ES-I3 (cell line): ENCODE results near the gene PRR5L.
A peak's percentile ranks its signal among the peaks of the same experiment; 100 is the strongest.

ENCODE experiments used
- H3K36me3 ChIP-seq: 2 replicates; pipeline ENCODE4 v1.6.1; 2013; ENCODE audit warnings: mild to moderate bottlenecking, low read length, control low read depth, moderate library complexity; ENCODE audit not compliant: insufficient read depth
- H3K4me1 ChIP-seq: 2 replicates; pipeline ENCODE4 v1.6.1; 2013; ENCODE audit warnings: mild to moderate bottlenecking, control low read depth, low read length; ENCODE audit not compliant: insufficient read depth
- H3K9ac ChIP-seq: 2 replicates; pipeline ENCODE4 v1.6.1; 2013; ENCODE audit warnings: low read depth, mild to moderate bottlenecking, low read length, moderate library complexity
- H3K9me3 ChIP-seq: 2 replicates; pipeline ENCODE4 v1.6.1; 2013; ENCODE audit warnings: mild to moderate bottlenecking, low read length, moderate library complexity; ENCODE audit not compliant: control insufficient read depth, insufficient read depth

The PRR5L gene

GRCh38 chr11:36376888-36377758 lies 81.0 kb downstream of the PRR5L start:
- H3K9me3 ChIP-seq = no peaks in the 10 kb centered on the region
- no peaks in the 10 kb centered on the region for H3K36me3 ChIP-seq
- peaks cover 18% of the 10 kb centered on the region; the same call in 1 of the 2 replicates for H3K4me1 ChIP-seq
- H3K9ac ChIP-seq = peak overlapping the region; percentile 84

GRCh38 chr11:36377759-36378564 lies 81.9 kb downstream of the PRR5L start:
- Histone ChIP-seq H3K4me1 (peaks cover 13% of the 10 kb centered on the region; the same call in 1 of the 2 replicates), H3K9me3 (no peaks in the 10 kb centered on the region), H3K9ac (peak overlapping the region; percentile 84), H3K36me3 (no peaks in the 10 kb centered on the region)

GRCh38 chr11:36379653-36380052 lies 83.6 kb downstream of the PRR5L start:
- Histone ChIP-seq H3K9me3 (no peaks in the 10 kb centered on the region), H3K36me3 (no peaks in the 10 kb centered on the region), H3K4me1 (peaks cover 13% of the 10 kb centered on the region; the same call in 1 of the 2 replicates), H3K9ac (no peak overlapping the region)

GRCh38 chr11:36380296-36381014 lies 84.4 kb downstream of the PRR5L start:
- H3K9ac ChIP-seq = no peak overlapping the region
- H3K9me3 ChIP-seq = no peaks in the 10 kb centered on the region
- H3K36me3 ChIP-seq = no peaks in the 10 kb centered on the region
- peaks cover 10% of the 10 kb centered on the region; the same call in 1 of the 2 replicates for H3K4me1 ChIP-seq

- H3K9me3 ChIP-seq = no peaks in the 10 kb centered on the region
- peaks cover 8% of the 10 kb centered on the region; the same call in 1 of the 2 replicates for H3K4me1 ChIP-seq
- H3K36me3 ChIP-seq = no peaks in the 10 kb centered on the region
- no peak overlapping the region for H3K9ac ChIP-seq
Measured at GRCh38 chr11:36381015-36381360, 84.9 kb downstream of the PRR5L start.

GRCh38 chr11:36383195-36383594 lies 87.1 kb downstream of the PRR5L start:
- Histone ChIP-seq H3K4me1 (peaks cover 6% of the 10 kb centered on the region; the same call in 1 of the 2 replicates), H3K36me3 (no peaks in the 10 kb centered on the region), H3K9ac (no peak overlapping the region), H3K9me3 (no peaks in the 10 kb centered on the region)

- Histone ChIP-seq H3K9me3 (no peaks in the 10 kb centered on the region), H3K4me1 (peaks cover 3% of the 10 kb centered on the region; the same call in 1 of the 2 replicates), H3K36me3 (no peaks in the 10 kb centered on the region), H3K9ac (no peak overlapping the region)
Measured at GRCh38 chr11:36385121-36385970, 89.3 kb downstream of the PRR5L start.

GRCh38 chr11:36386411-36386810 lies 90.3 kb downstream of the PRR5L start:
- no peaks in the 10 kb centered on the region for H3K36me3 ChIP-seq
- H3K9me3 ChIP-seq = no peaks in the 10 kb centered on the region
- H3K4me1 ChIP-seq = peaks cover 3% of the 10 kb centered on the region; the same call in 1 of the 2 replicates
- no peak overlapping the region for H3K9ac ChIP-seq

GRCh38 chr11:36388071-36388470 lies 92.0 kb downstream of the PRR5L start:
- no peaks in the 10 kb centered on the region for H3K36me3 ChIP-seq
- H3K4me1 ChIP-seq = peaks cover 3% of the 10 kb centered on the region; the same call in 1 of the 2 replicates
- no peak overlapping the region for H3K9ac ChIP-seq
- H3K9me3 ChIP-seq = no peaks in the 10 kb centered on the region

GRCh38 chr11:36388951-36389350 lies 92.9 kb downstream of the PRR5L start:
- H3K4me1 ChIP-seq = peaks cover 3% of the 10 kb centered on the region; the same call in 1 of the 2 replicates
- no peak overlapping the region; the same call in 1 of the 2 replicates for H3K9ac ChIP-seq
- H3K36me3 ChIP-seq = no peaks in the 10 kb centered on the region
- no peaks in the 10 kb centered on the region for H3K9me3 ChIP-seq

GRCh38 chr11:36389811-36390210 lies 93.7 kb downstream of the PRR5L start:
- H3K36me3 ChIP-seq = no peaks in the 10 kb centered on the region
- no peak overlapping the region for H3K9ac ChIP-seq
- no peaks in the 10 kb centered on the region for H3K9me3 ChIP-seq
- peaks cover 3% of the 10 kb centered on the region; the same call in 1 of the 2 replicates for H3K4me1 ChIP-seq

- H3K36me3 ChIP-seq = no peaks in the 10 kb centered on the region
Measured at GRCh38 chr11:36390963-36391471, 94.9 kb downstream of the PRR5L start.

GRCh38 chr11:36392196-36392595 lies 96.1 kb downstream of the PRR5L start:
- Histone ChIP-seq H3K9ac (no peak overlapping the region), H3K4me1 (peaks cover 3% of the 10 kb centered on the region; the same call in 1 of the 2 replicates), H3K36me3 (no peaks in the 10 kb centered on the region), H3K9me3 (no peaks in the 10 kb centered on the region)

More at GRCh38 chr11:36390963-36391471, 94.9 kb downstream of the PRR5L start:
- Histone ChIP-seq H3K9me3 (no peaks in the 10 kb centered on the region), H3K9ac (no peak overlapping the region), H3K4me1 (peaks cover 3% of the 10 kb centered on the region; the same call in 1 of the 2 replicates)
